ENCODE results near the gene SUN3.

The SUN3 gene

DNA sequence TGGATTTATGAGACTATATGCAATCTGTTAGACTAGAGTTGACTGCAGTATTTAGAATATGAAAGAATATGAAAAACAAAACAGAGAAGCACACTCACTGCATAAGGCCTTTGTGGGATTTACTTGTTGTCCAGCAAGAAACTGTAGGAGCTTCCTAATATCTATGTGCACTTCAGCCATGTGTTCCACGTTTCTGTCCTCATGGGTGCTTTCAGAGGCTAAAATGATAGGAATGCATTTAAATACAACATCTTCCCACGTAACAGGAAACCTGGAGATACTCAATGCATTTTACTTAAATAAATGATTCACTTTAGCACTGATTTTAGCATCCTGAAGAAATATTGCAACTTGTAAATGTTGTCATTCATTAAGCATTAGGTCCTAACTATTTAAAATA lies 61.2 kb downstream of the SUN3 start:
- DNase-seq (ENCODE audit: low read depth): no peak
- TF ChIP-seq, protein P1, sequence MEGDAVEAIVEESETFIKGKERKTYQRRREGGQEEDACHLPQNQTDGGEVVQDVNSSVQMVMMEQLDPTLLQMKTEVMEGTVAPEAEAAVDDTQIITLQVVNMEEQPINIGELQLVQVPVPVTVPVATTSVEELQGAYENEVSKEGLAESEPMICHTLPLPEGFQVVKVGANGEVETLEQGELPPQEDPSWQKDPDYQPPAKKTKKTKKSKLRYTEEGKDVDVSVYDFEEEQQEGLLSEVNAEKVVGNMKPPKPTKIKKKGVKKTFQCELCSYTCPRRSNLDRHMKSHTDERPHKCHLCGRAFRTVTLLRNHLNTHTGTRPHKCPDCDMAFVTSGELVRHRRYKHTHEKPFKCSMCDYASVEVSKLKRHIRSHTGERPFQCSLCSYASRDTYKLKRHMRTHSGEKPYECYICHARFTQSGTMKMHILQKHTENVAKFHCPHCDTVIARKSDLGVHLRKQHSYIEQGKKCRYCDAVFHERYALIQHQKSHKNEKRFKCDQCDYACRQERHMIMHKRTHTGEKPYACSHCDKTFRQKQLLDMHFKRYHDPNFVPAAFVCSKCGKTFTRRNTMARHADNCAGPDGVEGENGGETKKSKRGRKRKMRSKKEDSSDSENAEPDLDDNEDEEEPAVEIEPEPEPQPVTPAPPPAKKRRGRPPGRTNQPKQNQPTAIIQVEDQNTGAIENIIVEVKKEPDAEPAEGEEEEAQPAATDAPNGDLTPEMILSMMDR (IDR thresholded peaks at IDR 0.05; ENCODE audit: low read length, missing control alignments): no peak
- H3K4me3 ChIP-seq (replicated peaks; ENCODE audit: low read depth, low read length): no peak overlapping the region

- no peak for DNase-seq (ENCODE audit: low read depth)
- TF ChIP-seq, protein P1 (IDR thresholded peaks at IDR 0.05; ENCODE audit: low read length, missing control alignments): no peak
- H3K4me3 ChIP-seq (replicated peaks; ENCODE audit: low read depth, low read length): no peak overlapping the region
Measured at GRCh38 chr7:47967123-47967522, 61.8 kb downstream of the SUN3 start.

GRCh38 chr7:47965456-47965855 lies 63.5 kb downstream of the SUN3 start:
- DNase-seq (ENCODE audit: low read depth): no peak
- no peak overlapping the region for H3K4me3 ChIP-seq (replicated peaks; ENCODE audit: low read depth, low read length)
- TF ChIP-seq, protein P1 (IDR thresholded peaks at IDR 0.05; ENCODE audit: low read length, missing control alignments): no peak

DNA sequence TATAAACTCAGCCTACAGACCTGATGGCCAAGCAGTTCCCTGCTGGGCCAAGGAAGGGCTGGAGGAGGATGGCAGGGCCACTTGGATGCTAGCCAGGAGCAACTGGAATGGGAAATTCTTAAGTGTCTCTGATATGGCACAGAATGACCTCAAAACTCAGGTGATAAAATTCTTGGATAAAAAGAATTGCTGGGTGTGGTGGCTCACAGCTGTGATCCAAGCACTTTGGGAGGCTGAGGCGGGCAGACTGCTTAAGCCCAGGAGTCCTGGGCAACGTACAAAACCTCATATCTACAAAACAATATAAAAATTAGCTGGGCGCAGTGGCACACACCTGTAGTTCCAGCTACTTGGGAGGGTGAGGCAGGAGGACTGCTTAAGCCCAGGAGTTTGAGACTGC lies 66.6 kb downstream of the SUN3 start:
- TF ChIP-seq, protein P1 (IDR thresholded peaks at IDR 0.05; ENCODE audit: low read length, missing control alignments): no peak
- no peak overlapping the region for H3K4me3 ChIP-seq (replicated peaks; ENCODE audit: low read depth, low read length)
- no peak for DNase-seq (ENCODE audit: low read depth)

- DNase-seq (ENCODE audit: low read depth): no peak
- TF ChIP-seq, protein P1 (IDR thresholded peaks at IDR 0.05; ENCODE audit: low read length, missing control alignments): no peak
- H3K4me3 ChIP-seq (replicated peaks; ENCODE audit: low read depth, low read length): no peak overlapping the region
Measured at GRCh38 chr7:47957156-47957555, 71.8 kb downstream of the SUN3 start.

- no peak overlapping the region for H3K4me3 ChIP-seq (replicated peaks; ENCODE audit: low read depth, low read length)
- no peak for DNase-seq (ENCODE audit: low read depth)
- TF ChIP-seq, protein P1 (IDR thresholded peaks at IDR 0.05; ENCODE audit: low read length, missing control alignments): no peak
Measured at GRCh38 chr7:47956220-47956619, 72.7 kb downstream of the SUN3 start.

DNA sequence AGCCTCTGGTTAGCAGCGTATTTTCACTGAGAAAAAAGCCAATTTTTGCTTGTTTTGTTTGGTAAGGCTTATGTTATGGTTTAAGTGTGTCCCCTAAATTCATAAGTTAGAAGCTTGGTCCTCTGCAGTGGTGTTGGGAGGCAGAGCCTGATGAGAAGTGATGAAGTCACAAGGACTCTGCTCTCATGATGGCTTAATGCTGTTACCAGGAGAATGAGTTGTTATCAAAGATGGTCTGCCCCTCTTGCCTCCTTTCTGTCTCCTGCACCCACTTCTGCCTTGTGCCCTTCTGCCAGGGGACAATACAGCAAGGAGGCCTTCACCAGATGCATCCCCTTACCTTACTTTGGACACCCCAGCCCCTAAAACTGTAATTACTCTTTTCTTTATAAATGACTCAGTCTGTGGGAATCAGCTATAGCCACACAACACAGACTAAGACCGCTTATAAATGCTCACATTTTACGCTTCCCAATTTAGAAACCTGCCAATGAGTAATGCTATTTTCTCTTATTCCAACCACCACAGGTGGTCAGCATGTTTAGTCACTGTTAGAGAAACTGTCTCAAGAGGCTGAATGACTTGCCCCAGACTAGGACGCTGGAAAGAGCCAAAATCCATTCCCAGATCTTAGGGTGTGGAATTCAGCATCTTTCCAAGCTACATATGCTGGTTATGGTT lies 74.5 kb downstream of the SUN3 start:
- TF ChIP-seq, protein P1 (IDR thresholded peaks at IDR 0.05; ENCODE audit: low read length, missing control alignments): no peak
- no peak for DNase-seq (ENCODE audit: low read depth)
- H3K4me3 ChIP-seq (replicated peaks; ENCODE audit: low read depth, low read length): no peak overlapping the region

Data from fibroblast of pulmonary artery (primary cell).